Tibial nerve (tissue), 4 donors: ENCODE measurements around the gene ZC3H12C. TPM values are rescaled to one million over a fixed set of nuclear protein-coding genes. Genes with fewer than 3 reads are reported as not detected.

Experiments
- DNase-seq, 2 donors: peaks; one replicate each; pipeline ENCODE4 v3.0.0-alpha.2; 2019; ENCODE audit warnings: low spot score in 2 of 2
- H3K27ac ChIP-seq, 4 donors: fragments of 200-600 bp; sonication (generic) in 3 of 4; one replicate each; pipeline ENCODE4 v1.5.1; 2017 to 2019; ENCODE audit warnings: mild to moderate bottlenecking in 1 of 4
- H3K27me3 ChIP-seq, 2 donors: fragments of 200-600 bp; sonication (generic) in 1 of 2; one replicate each; pipeline versions ENCODE4 v1.5.1 to v1.6.0; 2017 to 2019
- H3K36me3 ChIP-seq, 3 donors: fragments of 200-600 bp; sonication (generic); one replicate each; pipeline ENCODE4 v1.5.1; 2018 to 2019
- H3K4me1 ChIP-seq, 4 donors: fragments of 200-600 bp; sonication (generic) in 3 of 4; one replicate each; pipeline ENCODE4 v1.5.1; 2017 to 2019
- H3K4me3 ChIP-seq, 4 donors: fragments of 200-600 bp; sonication (generic) in 3 of 4; one replicate each; pipeline ENCODE4 v1.5.1; 2017 to 2019; ENCODE audit warnings: mild to moderate bottlenecking in 1 of 4, moderate library complexity in 1 of 4
- H3K9me3 ChIP-seq, 4 donors: fragments of 200-600 bp; sonication (generic) in 3 of 4; one replicate each; pipeline ENCODE4 v1.5.1; 2017 to 2019
- CTCF ChIP-seq, 5 experiments: fragments of 200-600 bp in 3 of 5; fragments of 450-650 bp in 2 of 5; sonication (generic) in 3 of 5; IDR thresholded peaks; one replicate each; pipeline ENCODE4 v1.5.1; 2016 to 2019; ENCODE audit warnings: antibody characterized with exemption in 5 of 5, mild to moderate bottlenecking in 3 of 5, moderate library complexity in 2 of 5
- EP300 ChIP-seq, 2 donors: sonication (generic); formaldehyde crosslinking; IDR thresholded peaks; one replicate each; pipeline ENCODE4 v1.6.1; 2017; ENCODE audit warnings: antibody characterized with exemption in 2 of 2, mild to moderate bottlenecking in 1 of 2
- POLR2A ChIP-seq, 2 donors: fragments of 450-650 bp; IDR thresholded peaks; one replicate each; pipeline ENCODE4 v1.6.1; 2017; ENCODE audit warnings: antibody characterized with exemption in 2 of 2, mild to moderate bottlenecking in 2 of 2, moderate library complexity in 2 of 2
- WGBS, 2 donors: methylation state at CpG; one replicate each; pipeline ENCODE4 v1.1.5; 2018; 5-methylcytosine and 5-hydroxymethylcytosine counted together
- total RNA-seq, 4 donors: library from RNA; depleted of rRNA; stranded (reverse); fragments of >200 nt; gene quantifications; one replicate each; pipeline ENCODE4 v1.1.0, GENCODE V29; 2016

The ZC3H12C gene
- total RNA-seq, 4 donors from 2014 or later = 15.9 to 26.0 (median 19.4) TPM

- Histone ChIP-seq H3K27me3 (no peaks in the 10 kb centered on the region), H3K9me3 (peaks cover 0 to 7% (median 0%) of the 10 kb centered on the region in 4 donors), H3K4me3 (no peak overlapping the region), H3K27ac (peak overlapping the region in 3 of 4 donors; percentile 28 to 49 (median 37)), H3K4me1 (peaks cover 0 to 18% (median 2%) of the 10 kb centered on the region in 4 donors), H3K36me3 (no peaks in the 10 kb centered on the region)
- 78 to 89% methylated on average over 1 of the region's 1 CpG for WGBS, 2 donors
- no peak for TF ChIP-seq EP300 (IDR thresholded peaks at IDR 0.05)
- TF ChIP-seq CTCF (IDR thresholded peaks at IDR 0.05) = no peak
- no peak for TF ChIP-seq POLR2A (IDR thresholded peaks at IDR 0.05)
- no peak for DNase-seq
Observed at GRCh38 chr11:110077346-110077745, 15.8 kb upstream of the ZC3H12C start.

DNA sequence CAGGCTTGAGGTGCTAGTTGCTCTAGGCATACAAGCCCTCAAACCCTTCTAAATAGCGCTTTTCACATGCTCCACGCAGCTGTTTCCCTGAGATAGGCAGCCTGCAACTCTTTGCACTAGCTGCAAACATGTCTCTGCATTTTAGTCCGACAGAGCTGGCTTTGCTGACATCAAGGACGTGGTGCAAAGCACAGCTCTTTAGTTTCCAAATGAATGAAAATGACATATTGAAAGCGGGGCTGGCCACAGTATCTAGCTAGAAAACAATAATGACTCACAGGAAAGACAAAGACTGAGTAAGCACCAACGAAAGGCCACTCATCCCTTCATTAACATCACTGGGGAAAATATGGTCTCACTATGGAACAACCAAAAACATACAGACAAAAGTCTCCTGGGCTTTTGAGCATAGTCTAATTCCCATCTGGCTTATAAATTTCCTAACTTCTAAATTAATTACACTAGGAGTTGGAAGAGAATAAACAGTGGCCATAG is 15.3 kb upstream of the ZC3H12C start:
- Histone ChIP-seq H3K4me3 (no peak overlapping the region), H3K4me1 (peaks cover 0 to 18% (median 2%) of the 10 kb centered on the region in 4 donors), H3K36me3 (no peaks in the 10 kb centered on the region), H3K27ac (peak overlapping the region in 3 of 4 donors; percentile 28 to 49 (median 37)), H3K27me3 (no peaks in the 10 kb centered on the region), H3K9me3 (peaks cover 0 to 7% (median 0%) of the 10 kb centered on the region in 4 donors)
- no peak for DNase-seq
- 47 to 60% methylated on average over 6 of the region's 6 CpGs for WGBS, 2 donors
- no peak for TF ChIP-seq CTCF (IDR thresholded peaks at IDR 0.05)
- TF ChIP-seq EP300 (IDR thresholded peaks at IDR 0.05) = peak in 1 of 2 donors; percentile 12

- WGBS, 2 donors = 100% methylated on average over 1 of the region's 1 CpG
- TF ChIP-seq CTCF (IDR thresholded peaks at IDR 0.05) (no peak), EP300 (IDR thresholded peaks at IDR 0.05) (no peak), POLR2A (IDR thresholded peaks at IDR 0.05) (no peak)
- Histone ChIP-seq H3K4me3 (no peak overlapping the region), H3K4me1 (peaks cover 0 to 18% (median 2%) of the 10 kb centered on the region in 4 donors), H3K36me3 (no peaks in the 10 kb centered on the region), H3K27me3 (no peaks in the 10 kb centered on the region), H3K27ac (no peak overlapping the region), H3K9me3 (peaks cover 0 to 7% (median 0%) of the 10 kb centered on the region in 4 donors)
- DNase-seq = no peak
Observed at GRCh38 chr11:110078923-110079544, 14.2 kb upstream of the ZC3H12C start.

DNA sequence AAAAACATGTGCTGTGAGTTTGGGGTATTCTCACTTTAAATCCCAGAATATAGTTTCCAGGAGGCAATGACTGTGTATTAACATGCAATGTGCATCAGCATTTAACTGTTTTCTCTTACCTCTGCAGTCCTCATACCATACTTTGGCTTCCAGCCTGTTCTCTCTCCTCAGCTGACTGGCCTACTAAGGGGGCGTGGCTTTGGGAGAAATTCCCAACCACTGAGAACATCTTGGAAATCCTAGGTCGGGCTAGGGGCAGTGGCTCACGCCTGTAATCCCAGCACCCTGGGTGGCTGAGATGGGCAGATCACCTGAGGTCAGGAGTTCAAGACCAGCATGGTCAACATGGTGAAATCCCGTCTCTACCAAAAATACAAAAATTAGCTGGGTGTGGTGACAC is 13.5 kb upstream of the ZC3H12C start:
- Histone ChIP-seq H3K27ac (no peak overlapping the region), H3K9me3 (peaks cover 0 to 7% (median 0%) of the 10 kb centered on the region in 4 donors), H3K36me3 (no peaks in the 10 kb centered on the region), H3K4me3 (no peak overlapping the region), H3K27me3 (no peaks in the 10 kb centered on the region), H3K4me1 (peaks cover 0 to 21% (median 2%) of the 10 kb centered on the region in 4 donors)
- no peak for TF ChIP-seq CTCF (IDR thresholded peaks at IDR 0.05)
- no peak for TF ChIP-seq EP300 (IDR thresholded peaks at IDR 0.05)
- no peak for TF ChIP-seq POLR2A (IDR thresholded peaks at IDR 0.05)
- WGBS, 2 donors = 83 to 85% methylated on average over 4 of the region's 4 CpGs
- DNase-seq = no peak
